Endodermal cell (in vitro differentiated cells): ENCODE results near the gene CCNA1. TPM values are rescaled to one million over a fixed set of nuclear protein-coding genes. Genes with fewer than 3 reads are reported as not detected.

ENCODE experiments used
- DNase-seq: peaks from one replicate; pipeline ENCODE4 v3.0.0-alpha.2; 2017
- H3K27ac ChIP-seq: 2 replicates; pipeline ENCODE4 v1.5.1; 2013; ENCODE audit warnings: mild to moderate bottlenecking, low read depth, low read length, moderate library complexity
- H3K27me3 ChIP-seq: 2 replicates; pipeline ENCODE4 v1.6.1; 2013; ENCODE audit warnings: mild to moderate bottlenecking, low read length, moderate library complexity; ENCODE audit not compliant: insufficient read depth, control insufficient read depth, poor library complexity, severe bottlenecking
- H3K36me3 ChIP-seq: 2 replicates; pipeline ENCODE4 v1.7.0; 2013; ENCODE audit warnings: mild to moderate bottlenecking, low read length, moderate library complexity; ENCODE audit not compliant: control insufficient read depth, insufficient read depth
- H3K4me1 ChIP-seq: one replicate; pipeline ENCODE4 v1.7.0; 2013; ENCODE audit warnings: low read length; ENCODE audit not compliant: control insufficient read depth, insufficient read depth
- H3K4me3 ChIP-seq: 2 replicates; pipeline ENCODE4 v1.5.1; 2013; ENCODE audit warnings: mild to moderate bottlenecking, low read length, moderate library complexity
- H3K9ac ChIP-seq: 2 replicates; pipeline ENCODE4 v1.6.1; 2013; ENCODE audit warnings: mild to moderate bottlenecking, low read length, moderate library complexity; ENCODE audit not compliant: poor library complexity, severe bottlenecking; ENCODE audit errors: extremely low read depth
- H3K9me3 ChIP-seq: 2 replicates; pipeline ENCODE4 v1.6.1; 2013; ENCODE audit warnings: mild to moderate bottlenecking, low read length, moderate library complexity; ENCODE audit not compliant: control insufficient read depth
- H3K27ac Mint-ChIP-seq: 2 replicates; pipeline ENCODE4 v1.8.0; 2020; ENCODE audit warnings: mixed read lengths
- H3K27me3 Mint-ChIP-seq: 2 replicates; pipeline ENCODE4 v1.8.0; 2021; ENCODE audit warnings: mild to moderate bottlenecking, mixed read lengths; ENCODE audit not compliant: insufficient read depth
- H3K36me3 Mint-ChIP-seq: 2 replicates; pipeline ENCODE4 v1.8.0; 2020; ENCODE audit warnings: low read depth, mixed read lengths
- H3K4me1 Mint-ChIP-seq: 2 replicates; pipeline ENCODE4 v1.8.0; 2020; ENCODE audit warnings: mixed read lengths
- H3K4me3 Mint-ChIP-seq: 2 replicates; pipeline ENCODE4 v1.8.0; 2020; ENCODE audit warnings: mild to moderate bottlenecking, moderate library complexity, mixed read lengths
- H3K9me3 Mint-ChIP-seq: 2 replicates; pipeline ENCODE4 v1.8.0; 2020; ENCODE audit warnings: mild to moderate bottlenecking, mixed read lengths
- WGBS, 2 experiments: methylation state at CpG; one replicate each; pipeline versions ENCODE4 v1.1.5 to v1.1.7; 2013; ENCODE audit warnings: missing lambda C conversion rate in 2 of 2, mixed read lengths in 1 of 2; ENCODE audit not compliant: insufficient coverage in 1 of 2, insufficient read length in 1 of 2; 5-methylcytosine and 5-hydroxymethylcytosine counted together
- total RNA-seq, 2 donors: library from RNA; stranded (reverse); fragmentation: NEBNext Ultra II Directional in 1 of 2; extraction: Animal tissue kit (Norgen Biotek cat#: 25700) in 1 of 2; gene quantifications; 2 replicates in 1 of 2; 3 replicates in 1 of 2; pipeline ENCODE4 v1.2.1, GENCODE V29; 2021
- TF ChIP-seq, protein P1 (sequence below): fragments of 200-600 bp; sonication (generic); conservative IDR thresholded peaks from 2 replicates; pipeline ENCODE4 v1.5.0; 2021; ENCODE audit warnings: antibody characterized with exemption, mild to moderate bottlenecking

The CCNA1 gene
- total RNA-seq, 2 donors from 2014 or later, result 0.31 TPM; not detected in 1

DNA sequence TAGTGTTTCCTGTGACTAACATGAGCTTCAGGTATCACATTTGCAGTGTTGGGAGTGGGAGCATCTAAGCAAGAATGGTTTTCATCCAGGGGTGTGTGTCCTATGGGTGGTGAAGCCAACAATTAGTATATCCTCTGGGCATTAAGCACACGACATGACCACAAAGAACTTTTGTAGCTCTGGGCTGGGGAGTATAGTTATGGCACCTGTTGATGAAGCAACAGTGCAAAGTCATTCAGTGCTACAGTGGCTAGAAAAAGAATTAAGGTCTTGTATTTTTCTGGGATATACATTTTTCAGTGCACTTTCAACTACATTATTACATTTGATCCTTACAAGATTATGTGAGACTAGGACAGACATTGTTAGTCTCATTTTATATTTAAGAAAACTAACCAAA is 21.8 kb downstream of the CCNA1 start:
- no peaks in the 10 kb centered on the region for H3K9me3 Mint-ChIP-seq
- H3K36me3 Mint-ChIP-seq, result no peaks in the 10 kb centered on the region
- Histone ChIP-seq H3K27me3 (no peaks in the 10 kb centered on the region), H3K4me3 (no peak overlapping the region), H3K9me3 (no peaks in the 10 kb centered on the region), H3K4me1 (peaks cover 10% of the 10 kb centered on the region), H3K27ac (no peak overlapping the region), H3K9ac (no peak overlapping the region), H3K36me3 (no peaks in the 10 kb centered on the region)
- H3K27ac Mint-ChIP-seq, result no peak overlapping the region
- peaks cover 2% of the 10 kb centered on the region for H3K27me3 Mint-ChIP-seq
- TF ChIP-seq, protein P1, sequence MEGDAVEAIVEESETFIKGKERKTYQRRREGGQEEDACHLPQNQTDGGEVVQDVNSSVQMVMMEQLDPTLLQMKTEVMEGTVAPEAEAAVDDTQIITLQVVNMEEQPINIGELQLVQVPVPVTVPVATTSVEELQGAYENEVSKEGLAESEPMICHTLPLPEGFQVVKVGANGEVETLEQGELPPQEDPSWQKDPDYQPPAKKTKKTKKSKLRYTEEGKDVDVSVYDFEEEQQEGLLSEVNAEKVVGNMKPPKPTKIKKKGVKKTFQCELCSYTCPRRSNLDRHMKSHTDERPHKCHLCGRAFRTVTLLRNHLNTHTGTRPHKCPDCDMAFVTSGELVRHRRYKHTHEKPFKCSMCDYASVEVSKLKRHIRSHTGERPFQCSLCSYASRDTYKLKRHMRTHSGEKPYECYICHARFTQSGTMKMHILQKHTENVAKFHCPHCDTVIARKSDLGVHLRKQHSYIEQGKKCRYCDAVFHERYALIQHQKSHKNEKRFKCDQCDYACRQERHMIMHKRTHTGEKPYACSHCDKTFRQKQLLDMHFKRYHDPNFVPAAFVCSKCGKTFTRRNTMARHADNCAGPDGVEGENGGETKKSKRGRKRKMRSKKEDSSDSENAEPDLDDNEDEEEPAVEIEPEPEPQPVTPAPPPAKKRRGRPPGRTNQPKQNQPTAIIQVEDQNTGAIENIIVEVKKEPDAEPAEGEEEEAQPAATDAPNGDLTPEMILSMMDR, result no peak
- peaks cover 20% of the 10 kb centered on the region for H3K4me1 Mint-ChIP-seq
- no peak overlapping the region for H3K4me3 Mint-ChIP-seq
- WGBS, 2 experiments, result 90 to 100% methylated on average over 1 of the region's 1 CpG
- no peak for DNase-seq

DNA sequence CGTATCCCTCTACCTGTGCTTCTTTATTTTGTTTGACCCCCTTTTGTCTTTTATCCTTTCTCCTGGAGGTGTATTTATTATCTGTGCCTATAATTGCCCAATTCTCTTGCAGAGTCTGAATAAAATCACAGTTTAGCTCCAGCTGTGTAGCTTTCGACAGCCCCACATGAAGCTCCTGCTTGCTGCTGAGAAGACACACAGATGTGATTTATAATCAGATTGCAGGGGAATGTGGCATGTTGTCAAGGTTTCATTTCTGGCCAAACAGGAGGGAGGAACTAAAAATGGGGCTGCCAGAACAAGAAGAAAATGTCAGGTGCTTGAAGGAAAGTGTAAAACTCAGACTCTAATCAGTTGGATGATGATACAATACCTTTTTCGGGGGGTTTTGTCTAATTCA is 22.7 kb downstream of the CCNA1 start:
- Histone ChIP-seq H3K27me3 (no peaks in the 10 kb centered on the region), H3K9me3 (no peaks in the 10 kb centered on the region)
- no peaks in the 10 kb centered on the region for H3K9me3 Mint-ChIP-seq

DNA sequence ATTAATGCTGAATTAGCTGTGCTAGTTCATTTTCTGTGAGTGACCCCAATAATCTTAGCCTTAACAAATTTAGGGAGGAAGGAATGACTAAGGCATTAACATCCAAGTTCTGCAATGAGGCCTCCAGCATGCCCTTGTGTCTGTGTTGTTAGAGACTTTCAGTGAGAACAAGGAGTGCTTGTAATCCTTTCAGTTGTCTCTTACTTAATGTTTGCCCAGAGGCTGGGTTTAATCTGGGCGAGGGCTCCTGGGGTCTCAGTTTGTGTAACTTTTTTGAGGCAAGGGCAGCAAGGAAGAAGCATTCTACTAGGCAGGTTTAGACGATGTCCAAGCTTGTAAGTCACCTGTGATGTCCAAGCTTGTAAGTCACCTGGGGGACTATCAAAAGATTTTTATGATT is 24.3 kb downstream of the CCNA1 start:
- no peaks in the 10 kb centered on the region for H3K9me3 ChIP-seq
- H3K27me3 Mint-ChIP-seq, result no peaks in the 10 kb centered on the region
- no peaks in the 10 kb centered on the region for H3K36me3 Mint-ChIP-seq
- DNase-seq, result peak; percentile 53
- 52 to 88% methylated on average over 1 to 2 of the region's 2 CpGs for WGBS, 2 experiments
- H3K4me3 ChIP-seq, result no peak overlapping the region
- TF ChIP-seq, protein P1, result no peak
- H3K27me3 ChIP-seq, result no peaks in the 10 kb centered on the region
- no peaks in the 10 kb centered on the region for H3K36me3 ChIP-seq
- no peaks in the 10 kb centered on the region for H3K9me3 Mint-ChIP-seq
- H3K27ac ChIP-seq, result no peak overlapping the region
- peaks cover 10% of the 10 kb centered on the region for H3K4me1 ChIP-seq
- peaks cover 31% of the 10 kb centered on the region for H3K4me1 Mint-ChIP-seq
- H3K4me3 Mint-ChIP-seq, result no peak overlapping the region
- no peak overlapping the region for H3K9ac ChIP-seq
- H3K27ac Mint-ChIP-seq, result peak overlapping the region; percentile 63

More for the DNA sequence above, 22.7 kb downstream of the CCNA1 start:
- no peak overlapping the region for H3K4me3 ChIP-seq
- 57 to 88% methylated on average over 1 to 3 of the region's 3 CpGs for WGBS, 2 experiments
- DNase-seq, result no peak
- H3K36me3 Mint-ChIP-seq, result no peaks in the 10 kb centered on the region
- H3K9ac ChIP-seq, result no peak overlapping the region
- H3K4me3 Mint-ChIP-seq, result no peak overlapping the region
- no peak overlapping the region for H3K27ac Mint-ChIP-seq
- H3K4me1 ChIP-seq, result peaks cover 10% of the 10 kb centered on the region
- H3K36me3 ChIP-seq, result no peaks in the 10 kb centered on the region
- no peak overlapping the region for H3K27ac ChIP-seq
- TF ChIP-seq, protein P1, result no peak
- H3K27me3 Mint-ChIP-seq, result peaks cover 2% of the 10 kb centered on the region
- H3K4me1 Mint-ChIP-seq, result peaks cover 20% of the 10 kb centered on the region
